Measurements from ENCODE around the gene DLGAP1. TPM values are rescaled to one million over a fixed set of nuclear protein-coding genes. Genes with fewer than 3 reads are reported as not detected.

The DLGAP1 gene
- total and polyA plus RNA-seq, 10 of the 15 experiments (the other 5 are each of a cell fraction or from before 2014, with no cell fraction given) = 0.23 to 27.6 (median 1.9) TPM

DNA sequence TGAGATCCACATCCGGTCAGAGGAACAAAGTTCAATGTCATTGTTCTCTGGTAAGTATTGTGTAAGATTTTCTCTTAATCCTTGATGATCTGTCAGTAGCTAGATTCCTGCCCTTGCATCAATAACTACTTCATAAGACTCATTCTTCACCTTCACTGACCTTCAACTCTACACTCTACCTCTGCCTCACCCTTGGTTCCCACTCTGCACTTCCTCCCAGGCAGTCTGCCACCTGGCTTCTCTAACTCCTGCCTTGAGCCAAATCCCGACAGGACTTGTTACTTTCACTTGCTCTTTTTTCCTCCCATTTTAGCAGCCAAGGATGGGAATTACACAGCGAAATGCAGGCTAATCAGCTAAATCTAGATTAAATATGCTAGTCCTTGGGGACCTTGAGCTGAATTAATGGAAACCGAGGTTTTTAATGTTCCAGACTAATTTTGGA, 190.7 kb downstream of the DLGAP1 start (continued):
- TF ChIP-seq, protein P1, sequence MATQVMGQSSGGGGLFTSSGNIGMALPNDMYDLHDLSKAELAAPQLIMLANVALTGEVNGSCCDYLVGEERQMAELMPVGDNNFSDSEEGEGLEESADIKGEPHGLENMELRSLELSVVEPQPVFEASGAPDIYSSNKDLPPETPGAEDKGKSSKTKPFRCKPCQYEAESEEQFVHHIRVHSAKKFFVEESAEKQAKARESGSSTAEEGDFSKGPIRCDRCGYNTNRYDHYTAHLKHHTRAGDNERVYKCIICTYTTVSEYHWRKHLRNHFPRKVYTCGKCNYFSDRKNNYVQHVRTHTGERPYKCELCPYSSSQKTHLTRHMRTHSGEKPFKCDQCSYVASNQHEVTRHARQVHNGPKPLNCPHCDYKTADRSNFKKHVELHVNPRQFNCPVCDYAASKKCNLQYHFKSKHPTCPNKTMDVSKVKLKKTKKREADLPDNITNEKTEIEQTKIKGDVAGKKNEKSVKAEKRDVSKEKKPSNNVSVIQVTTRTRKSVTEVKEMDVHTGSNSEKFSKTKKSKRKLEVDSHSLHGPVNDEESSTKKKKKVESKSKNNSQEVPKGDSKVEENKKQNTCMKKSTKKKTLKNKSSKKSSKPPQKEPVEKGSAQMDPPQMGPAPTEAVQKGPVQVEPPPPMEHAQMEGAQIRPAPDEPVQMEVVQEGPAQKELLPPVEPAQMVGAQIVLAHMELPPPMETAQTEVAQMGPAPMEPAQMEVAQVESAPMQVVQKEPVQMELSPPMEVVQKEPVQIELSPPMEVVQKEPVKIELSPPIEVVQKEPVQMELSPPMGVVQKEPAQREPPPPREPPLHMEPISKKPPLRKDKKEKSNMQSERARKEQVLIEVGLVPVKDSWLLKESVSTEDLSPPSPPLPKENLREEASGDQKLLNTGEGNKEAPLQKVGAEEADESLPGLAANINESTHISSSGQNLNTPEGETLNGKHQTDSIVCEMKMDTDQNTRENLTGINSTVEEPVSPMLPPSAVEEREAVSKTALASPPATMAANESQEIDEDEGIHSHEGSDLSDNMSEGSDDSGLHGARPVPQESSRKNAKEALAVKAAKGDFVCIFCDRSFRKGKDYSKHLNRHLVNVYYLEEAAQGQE (IDR thresholded peaks at IDR 0.05; ENCODE audit: low read depth, low read length) = no peak
- no peak for TF ChIP-seq ZNF207 (IDR thresholded peaks at IDR 0.05; ENCODE audit: borderline replicate concordance)
- TF ChIP-seq GATAD2B (conservative IDR thresholded peaks at IDR 0.05; ENCODE audit: low read depth) = peak; percentile 39; the same call in 1 of the 2 replicates
- TF ChIP-seq NR2C2 (IDR thresholded peaks at IDR 0.05; ENCODE audit: borderline replicate concordance, control insufficient read depth, insufficient read length, low read depth) = no peak
- TF ChIP-seq HDAC2 (IDR thresholded peaks at IDR 0.05) = no peak
- TF ChIP-seq STAT1 (conservative IDR thresholded peaks at IDR 0.05) = no peak
- TF ChIP-seq MTA2 (IDR thresholded peaks at IDR 0.05; ENCODE audit: low read depth) = no peak
- no peak for TF ChIP-seq JUNB (IDR thresholded peaks at IDR 0.05)
- no peak for TF ChIP-seq YY1 (IDR thresholded peaks at IDR 0.05; ENCODE audit: low read depth, low read length)
- no peak for TF ChIP-seq CREM (IDR thresholded peaks at IDR 0.05; ENCODE audit: low read depth)
- TF ChIP-seq NRF1 (conservative IDR thresholded peaks at IDR 0.05; ENCODE audit: low read depth, low read length) = no peak
- 0 out of 2 replicates have a peak, but pooled peaks have one; percentile 48 for TF ChIP-seq NR2F1 (conservative IDR thresholded peaks at IDR 0.05)
- TF ChIP-seq ATF7 (IDR thresholded peaks at IDR 0.05; ENCODE audit: low read depth) = peak; percentile 30; the same call in 1 of the 2 replicates
- no peak for TF ChIP-seq TCF3 (IDR thresholded peaks at IDR 0.05; ENCODE audit: borderline replicate concordance, insufficient read depth, low read depth, low read length)
- no peak for TF ChIP-seq MXI1 (IDR thresholded peaks at IDR 0.05; ENCODE audit: low read depth, low read length)
- no peak for TF ChIP-seq EGR1 (IDR thresholded peaks at IDR 0.05; ENCODE audit: borderline replicate concordance in 1 of 2, low read depth in 2 of 2, low read length in 2 of 2)
- TF ChIP-seq, protein P2, sequence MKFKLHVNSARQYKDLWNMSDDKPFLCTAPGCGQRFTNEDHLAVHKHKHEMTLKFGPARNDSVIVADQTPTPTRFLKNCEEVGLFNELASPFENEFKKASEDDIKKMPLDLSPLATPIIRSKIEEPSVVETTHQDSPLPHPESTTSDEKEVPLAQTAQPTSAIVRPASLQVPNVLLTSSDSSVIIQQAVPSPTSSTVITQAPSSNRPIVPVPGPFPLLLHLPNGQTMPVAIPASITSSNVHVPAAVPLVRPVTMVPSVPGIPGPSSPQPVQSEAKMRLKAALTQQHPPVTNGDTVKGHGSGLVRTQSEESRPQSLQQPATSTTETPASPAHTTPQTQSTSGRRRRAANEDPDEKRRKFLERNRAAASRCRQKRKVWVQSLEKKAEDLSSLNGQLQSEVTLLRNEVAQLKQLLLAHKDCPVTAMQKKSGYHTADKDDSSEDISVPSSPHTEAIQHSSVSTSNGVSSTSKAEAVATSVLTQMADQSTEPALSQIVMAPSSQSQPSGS (IDR thresholded peaks at IDR 0.05; ENCODE audit: low read length) = no peak
- TF ChIP-seq IKZF1 (conservative IDR thresholded peaks at IDR 0.05) = peak; percentile 79; the same call in 1 of the 2 replicates
- TF ChIP-seq ESRRA (IDR thresholded peaks at IDR 0.05; ENCODE audit: low read length) = peak; percentile 92; the same call in 1 of the 2 replicates
- TF ChIP-seq, protein P3, sequence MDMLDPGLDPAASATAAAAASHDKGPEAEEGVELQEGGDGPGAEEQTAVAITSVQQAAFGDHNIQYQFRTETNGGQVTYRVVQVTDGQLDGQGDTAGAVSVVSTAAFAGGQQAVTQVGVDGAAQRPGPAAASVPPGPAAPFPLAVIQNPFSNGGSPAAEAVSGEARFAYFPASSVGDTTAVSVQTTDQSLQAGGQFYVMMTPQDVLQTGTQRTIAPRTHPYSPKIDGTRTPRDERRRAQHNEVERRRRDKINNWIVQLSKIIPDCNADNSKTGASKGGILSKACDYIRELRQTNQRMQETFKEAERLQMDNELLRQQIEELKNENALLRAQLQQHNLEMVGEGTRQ (IDR thresholded peaks at IDR 0.05; ENCODE audit: borderline replicate concordance, low read depth, low read length) = no peak
- TF ChIP-seq, protein P4, sequence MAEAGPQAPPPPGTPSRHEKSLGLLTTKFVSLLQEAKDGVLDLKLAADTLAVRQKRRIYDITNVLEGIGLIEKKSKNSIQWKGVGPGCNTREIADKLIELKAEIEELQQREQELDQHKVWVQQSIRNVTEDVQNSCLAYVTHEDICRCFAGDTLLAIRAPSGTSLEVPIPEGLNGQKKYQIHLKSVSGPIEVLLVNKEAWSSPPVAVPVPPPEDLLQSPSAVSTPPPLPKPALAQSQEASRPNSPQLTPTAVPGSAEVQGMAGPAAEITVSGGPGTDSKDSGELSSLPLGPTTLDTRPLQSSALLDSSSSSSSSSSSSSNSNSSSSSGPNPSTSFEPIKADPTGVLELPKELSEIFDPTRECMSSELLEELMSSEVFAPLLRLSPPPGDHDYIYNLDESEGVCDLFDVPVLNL (IDR thresholded peaks at IDR 0.05; ENCODE audit: low read depth, low read length) = no peak
- TF ChIP-seq SMC3 (IDR thresholded peaks at IDR 0.05; ENCODE audit: borderline replicate concordance, low read length) = no peak
- TF ChIP-seq, protein P5, sequence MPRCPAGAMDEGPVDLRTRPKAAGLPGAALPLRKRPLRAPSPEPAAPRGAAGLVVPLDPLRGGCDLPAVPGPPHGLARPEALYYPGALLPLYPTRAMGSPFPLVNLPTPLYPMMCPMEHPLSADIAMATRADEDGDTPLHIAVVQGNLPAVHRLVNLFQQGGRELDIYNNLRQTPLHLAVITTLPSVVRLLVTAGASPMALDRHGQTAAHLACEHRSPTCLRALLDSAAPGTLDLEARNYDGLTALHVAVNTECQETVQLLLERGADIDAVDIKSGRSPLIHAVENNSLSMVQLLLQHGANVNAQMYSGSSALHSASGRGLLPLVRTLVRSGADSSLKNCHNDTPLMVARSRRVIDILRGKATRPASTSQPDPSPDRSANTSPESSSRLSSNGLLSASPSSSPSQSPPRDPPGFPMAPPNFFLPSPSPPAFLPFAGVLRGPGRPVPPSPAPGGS (IDR thresholded peaks at IDR 0.05; ENCODE audit: borderline replicate concordance, insufficient read depth, low read depth, low read length, poor library complexity, severe bottlenecking) = no peak
- 0 out of 2 replicates have a peak, but pooled peaks have one; percentile 30 for TF ChIP-seq NBN (IDR thresholded peaks at IDR 0.05)
